Sigmoid colon (tissue), 7 donors: Measurements from ENCODE around the gene TSPYL1. TPM values are rescaled to one million over a fixed set of nuclear protein-coding genes. Genes with fewer than 3 reads are reported as not detected.

Source experiments
- DNase-seq: peaks from one replicate; pipeline ENCODE4 v3.0.0-alpha.2; 2019
- H3K27ac ChIP-seq, 4 donors: fragments of 200-600 bp; sonication (generic); one replicate each; pipeline ENCODE4 v1.5.1; 2016 to 2019; ENCODE audit warnings: mild to moderate bottlenecking in 1 of 4
- H3K27me3 ChIP-seq, 3 donors: fragments of 200-600 bp; sonication (generic); one replicate each; pipeline ENCODE4 v1.5.1; 2019; ENCODE audit warnings: mild to moderate bottlenecking in 1 of 3
- H3K36me3 ChIP-seq, 4 donors: fragments of 200-600 bp; sonication (generic); one replicate each; pipeline ENCODE4 v1.5.1; 2016 to 2019
- H3K4me1 ChIP-seq, 4 donors: fragments of 200-600 bp; sonication (generic); one replicate each; pipeline ENCODE4 v1.5.1; 2017 to 2019
- H3K4me3 ChIP-seq, 4 donors: fragments of 200-600 bp; sonication (generic); one replicate each; pipeline ENCODE4 v1.5.1; 2017 to 2019; ENCODE audit warnings: mild to moderate bottlenecking in 2 of 4, moderate library complexity in 1 of 4
- H3K9me3 ChIP-seq, 4 donors: fragments of 200-600 bp in 3 of 4; sonication (generic) in 3 of 4; one replicate each; pipeline versions ENCODE4 v1.5.1 to v1.6.1; 2013 to 2019
- CTCF ChIP-seq, 4 experiments: fragments of 450-650 bp in 3 of 4; fragments of 200-600 bp in 1 of 4; IDR thresholded peaks; one replicate each; pipeline ENCODE4 v1.5.1; 2016 to 2019; ENCODE audit warnings: antibody characterized with exemption in 4 of 4, mild to moderate bottlenecking in 3 of 4, moderate library complexity in 2 of 4
- EP300 ChIP-seq, 4 donors: sonication (generic); formaldehyde crosslinking; IDR thresholded peaks; one replicate each; pipeline ENCODE4 v1.6.1; 2017; ENCODE audit warnings: antibody characterized with exemption in 4 of 4
- POLR2A ChIP-seq, 2 donors: fragments of 450-650 bp; IDR thresholded peaks; one replicate each; pipeline ENCODE4 v1.6.1; 2016; ENCODE audit warnings: antibody characterized with exemption in 2 of 2, mild to moderate bottlenecking in 2 of 2, moderate library complexity in 2 of 2
- POLR2AphosphoS5 ChIP-seq, 4 donors: sonication (generic); formaldehyde crosslinking; IDR thresholded peaks; one replicate each; pipeline ENCODE4 v1.6.1; 2017; ENCODE audit warnings: antibody characterized with exemption in 4 of 4
- WGBS, 2 donors: extraction: QIAGEN DNeasy Blood & Tissue Kit; methylation state at CpG; one replicate each; pipeline ENCODE4 v1.1.7; 2013; 5-methylcytosine and 5-hydroxymethylcytosine counted together
- intact Hi-C: fragments of 100-400 bp; cut with DNase I; formaldehyde crosslinking; loops from one replicate; pipeline ENCODE4 v1.15.1; 2023
- polyA plus RNA-seq, 3 donors: library from polyadenylated mRNA; stranded (reverse); fragments of 200-250 nt; gene quantifications; one replicate each; pipeline ENCODE4 v1.2.3, GENCODE V29; 2013
- total RNA-seq, 4 donors: library from RNA; depleted of rRNA; stranded (reverse); fragments of >200 nt; gene quantifications; one replicate each; pipeline ENCODE4 v1.1.0, GENCODE V29; 2016
- donor health status: healthy with polysubstance abuse.
- donor health status: Bipolar disorder and iron deficiency.
- donor health status: healthy.

Gene TSPYL1
- total and polyA plus RNA-seq, 7 donors: 24.6 to 79.6 (median 52.8) TPM

GRCh38 chr6:116309657-116310056 lies 29.9 kb upstream of the TSPYL1 start:
- H3K27me3 ChIP-seq: no peaks in the 10 kb centered on the region
- no peak overlapping the region for H3K4me3 ChIP-seq
- no peak for DNase-seq
- 50% methylated on average over 2 of the region's 2 CpGs for WGBS, 2 donors
- no peaks in the 10 kb centered on the region for H3K9me3 ChIP-seq
- intact Hi-C loops: no loop called here
- peaks cover 0 to 11% (median 2%) of the 10 kb centered on the region in 4 donors for H3K4me1 ChIP-seq
- TF ChIP-seq POLR2AphosphoS5 (IDR thresholded peaks at IDR 0.05) (no peak), POLR2A (IDR thresholded peaks at IDR 0.05) (no peak), CTCF (IDR thresholded peaks at IDR 0.05) (no peak), EP300 (IDR thresholded peaks at IDR 0.05) (no peak)
- H3K27ac ChIP-seq: no peak overlapping the region
- H3K36me3 ChIP-seq: no peaks in the 10 kb centered on the region

GRCh38 chr6:116309001-116309400 lies 29.3 kb upstream of the TSPYL1 start:
- Histone ChIP-seq H3K36me3 (no peaks in the 10 kb centered on the region), H3K27me3 (no peaks in the 10 kb centered on the region), H3K27ac (no peak overlapping the region), H3K9me3 (no peaks in the 10 kb centered on the region), H3K4me1 (peaks cover 0 to 11% (median 2%) of the 10 kb centered on the region in 4 donors), H3K4me3 (no peak overlapping the region)
- intact Hi-C loops: no loop called here
- DNase-seq: no peak
- TF ChIP-seq POLR2A (IDR thresholded peaks at IDR 0.05) (no peak), EP300 (IDR thresholded peaks at IDR 0.05) (no peak), CTCF (IDR thresholded peaks at IDR 0.05) (no peak), POLR2AphosphoS5 (IDR thresholded peaks at IDR 0.05) (no peak)

GRCh38 chr6:116307633-116308032 lies 27.9 kb upstream of the TSPYL1 start:
- H3K4me1 ChIP-seq: no peaks in the 10 kb centered on the region
- DNase-seq: no peak
- no peak overlapping the region for H3K27ac ChIP-seq
- 95 to 98% methylated on average over 1 of the region's 1 CpG for WGBS, 2 donors
- intact Hi-C loops: no loop called here
- no peak overlapping the region for H3K4me3 ChIP-seq
- TF ChIP-seq POLR2A (IDR thresholded peaks at IDR 0.05) (no peak), EP300 (IDR thresholded peaks at IDR 0.05) (no peak), POLR2AphosphoS5 (IDR thresholded peaks at IDR 0.05) (no peak), CTCF (IDR thresholded peaks at IDR 0.05) (no peak)
- no peaks in the 10 kb centered on the region for H3K36me3 ChIP-seq
- H3K27me3 ChIP-seq: no peaks in the 10 kb centered on the region
- H3K9me3 ChIP-seq: no peaks in the 10 kb centered on the region

DNA sequence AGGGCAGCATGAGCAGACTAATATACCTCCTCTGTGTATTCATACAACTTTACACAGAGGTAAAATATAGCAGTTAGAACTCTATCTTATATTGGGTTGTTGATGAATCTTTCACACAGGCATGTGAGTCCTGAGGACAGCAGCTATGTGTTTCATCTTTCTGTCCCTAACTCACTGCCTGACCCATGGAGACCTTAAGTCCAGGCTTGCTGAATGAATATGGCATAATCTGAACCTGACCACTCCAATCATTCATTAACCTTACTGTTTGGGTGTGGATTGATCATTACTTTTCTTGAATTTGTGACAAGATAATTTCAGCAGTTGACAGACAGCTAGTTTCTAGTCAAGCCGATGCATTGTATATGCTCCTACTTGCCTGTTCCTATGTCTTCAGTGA lies 27.3 kb upstream of the TSPYL1 start:
- H3K27me3 ChIP-seq: no peaks in the 10 kb centered on the region
- no peak overlapping the region for H3K27ac ChIP-seq
- 92 to 99% methylated on average over 1 of the region's 1 CpG for whole genome bisulfite sequencing, 2 donors
- TF ChIP-seq EP300 (IDR thresholded peaks at IDR 0.05) (no peak), POLR2AphosphoS5 (IDR thresholded peaks at IDR 0.05) (no peak), CTCF (IDR thresholded peaks at IDR 0.05) (no peak), POLR2A (IDR thresholded peaks at IDR 0.05) (no peak)
- DNase-seq: no peak
- no peaks in the 10 kb centered on the region for H3K4me1 ChIP-seq
- H3K4me3 ChIP-seq: no peak overlapping the region
- H3K36me3 ChIP-seq: no peaks in the 10 kb centered on the region
- intact Hi-C loops: no loop called here
- H3K9me3 ChIP-seq: no peaks in the 10 kb centered on the region

- intact Hi-C loops: no loop called here
Measured at GRCh38 chr6:116304538-116305097, 24.9 kb upstream of the TSPYL1 start.

More at GRCh38 chr6:116304538-116305097, 24.9 kb upstream of the TSPYL1 start:
- no peaks in the 10 kb centered on the region for H3K9me3 ChIP-seq
- no peak for TF ChIP-seq CTCF (IDR thresholded peaks at IDR 0.05)
- no peak for TF ChIP-seq POLR2A (IDR thresholded peaks at IDR 0.05)
- TF ChIP-seq EP300 (IDR thresholded peaks at IDR 0.05): no peak
- no peak for TF ChIP-seq POLR2AphosphoS5 (IDR thresholded peaks at IDR 0.05)
- no peak overlapping the region for H3K4me3 ChIP-seq
- no peak for DNase-seq
- H3K27me3 ChIP-seq: no peaks in the 10 kb centered on the region
- no peaks in the 10 kb centered on the region for H3K4me1 ChIP-seq
- no peaks in the 10 kb centered on the region for H3K36me3 ChIP-seq
- H3K27ac ChIP-seq: no peak overlapping the region
